Choroid plexus epithelial cell (primary cell): ENCODE data around the gene TDRD10.

Source experiments
- DNase-seq: peaks from one replicate; pipeline ENCODE4 v3.0.0-alpha.2; 2010; ENCODE audit warnings: low read depth
- H3K4me3 ChIP-seq: 2 replicates; pipeline ENCODE4 v1.5.1; 2011; ENCODE audit warnings: low read depth, mild to moderate bottlenecking, control low read depth, low read length, moderate library complexity
- TF ChIP-seq, protein P1 (sequence below): conservative IDR thresholded peaks from 2 replicates; pipeline ENCODE4 v1.5.1; 2011; ENCODE audit warnings: low read depth, mild to moderate bottlenecking, control low read depth, inconsistent platforms, low read length, moderate library complexity

TDRD10 gene

DNA sequence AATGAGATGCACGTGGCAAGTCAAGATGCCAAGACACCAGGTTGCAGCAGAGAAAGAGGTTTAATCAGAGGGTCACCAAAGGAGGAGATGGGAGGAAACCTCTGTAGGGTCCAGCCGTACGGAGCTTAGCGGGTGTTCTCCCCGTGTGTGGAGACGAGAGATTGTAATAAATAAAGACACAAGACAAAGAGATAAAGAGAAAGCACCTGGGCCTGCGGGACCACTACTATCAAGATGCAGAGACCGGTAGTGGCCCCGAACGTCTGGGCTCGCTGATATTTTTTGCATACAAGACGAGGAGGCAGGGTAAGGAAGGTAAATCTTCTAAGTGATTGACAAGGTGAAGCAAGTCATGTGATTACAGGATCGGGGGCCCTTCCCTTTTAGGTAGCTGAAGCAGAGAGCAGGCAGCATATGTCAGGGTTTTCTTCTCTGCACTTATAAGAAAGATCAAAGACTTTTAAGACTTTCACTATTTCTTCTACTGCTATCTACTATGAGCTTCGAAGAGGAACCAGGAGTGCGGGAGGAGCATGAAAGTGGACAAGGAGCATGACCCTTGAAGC lies 41.2 kb upstream of the TDRD10 start:
- no peak overlapping the region for H3K4me3 ChIP-seq
- TF ChIP-seq, protein P1, sequence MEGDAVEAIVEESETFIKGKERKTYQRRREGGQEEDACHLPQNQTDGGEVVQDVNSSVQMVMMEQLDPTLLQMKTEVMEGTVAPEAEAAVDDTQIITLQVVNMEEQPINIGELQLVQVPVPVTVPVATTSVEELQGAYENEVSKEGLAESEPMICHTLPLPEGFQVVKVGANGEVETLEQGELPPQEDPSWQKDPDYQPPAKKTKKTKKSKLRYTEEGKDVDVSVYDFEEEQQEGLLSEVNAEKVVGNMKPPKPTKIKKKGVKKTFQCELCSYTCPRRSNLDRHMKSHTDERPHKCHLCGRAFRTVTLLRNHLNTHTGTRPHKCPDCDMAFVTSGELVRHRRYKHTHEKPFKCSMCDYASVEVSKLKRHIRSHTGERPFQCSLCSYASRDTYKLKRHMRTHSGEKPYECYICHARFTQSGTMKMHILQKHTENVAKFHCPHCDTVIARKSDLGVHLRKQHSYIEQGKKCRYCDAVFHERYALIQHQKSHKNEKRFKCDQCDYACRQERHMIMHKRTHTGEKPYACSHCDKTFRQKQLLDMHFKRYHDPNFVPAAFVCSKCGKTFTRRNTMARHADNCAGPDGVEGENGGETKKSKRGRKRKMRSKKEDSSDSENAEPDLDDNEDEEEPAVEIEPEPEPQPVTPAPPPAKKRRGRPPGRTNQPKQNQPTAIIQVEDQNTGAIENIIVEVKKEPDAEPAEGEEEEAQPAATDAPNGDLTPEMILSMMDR = no peak
- no peak for DNase-seq

DNA sequence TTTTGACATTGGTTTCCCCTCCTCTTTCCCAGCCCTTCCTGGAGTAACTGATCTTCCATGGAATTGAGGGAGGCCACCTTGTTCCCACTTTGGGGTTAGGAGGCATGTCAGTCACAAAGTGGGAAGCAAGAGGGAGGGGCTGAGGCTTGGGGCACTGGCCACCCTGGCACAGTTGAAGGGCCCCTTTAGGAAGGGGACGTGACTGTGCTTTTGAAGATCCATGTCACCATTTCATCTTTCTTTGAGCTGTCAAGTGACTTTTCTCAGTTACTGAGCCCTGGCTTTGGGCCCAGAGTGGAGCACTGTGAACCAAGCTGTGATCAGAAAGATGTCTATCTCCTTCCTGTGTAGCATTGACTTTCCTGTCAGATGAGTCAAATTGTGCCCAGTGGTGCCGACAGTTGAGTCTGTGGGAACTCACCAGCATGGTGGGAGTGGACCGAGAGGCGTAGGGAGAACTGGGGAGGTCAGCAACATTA lies 38.5 kb upstream of the TDRD10 start:
- peak; percentile 45 for DNase-seq
- H3K4me3 ChIP-seq = no peak overlapping the region
- TF ChIP-seq, protein P1 = no peak

DNA sequence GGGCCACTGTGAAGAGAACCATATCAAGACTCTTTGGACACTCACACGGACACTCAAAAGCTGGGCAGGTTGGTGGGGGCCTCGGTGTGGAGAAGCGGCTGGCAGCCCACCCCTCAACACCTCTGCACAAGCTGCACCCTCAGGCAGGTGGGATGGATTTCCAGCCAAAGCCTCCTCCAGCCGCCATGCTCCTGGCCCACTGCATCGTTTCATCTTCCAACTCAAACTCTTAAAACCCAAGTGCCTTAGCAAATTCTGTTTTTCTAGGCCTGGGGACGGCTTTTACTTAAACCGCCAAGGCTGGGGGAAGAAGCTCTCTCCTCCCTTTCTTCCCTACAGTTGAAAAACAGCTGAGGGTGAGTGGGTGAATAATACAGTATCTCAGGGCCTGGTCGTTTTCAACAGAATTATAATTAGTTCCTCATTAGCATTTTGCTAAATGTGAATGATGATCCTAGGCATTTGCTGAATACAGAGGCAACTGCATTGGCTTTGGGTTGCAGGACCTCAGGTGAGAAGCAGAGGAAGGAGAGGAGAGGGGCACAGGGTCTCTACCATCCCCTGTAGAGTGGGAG lies 36.3 kb upstream of the TDRD10 start:
- TF ChIP-seq, protein P1 = no peak
- DNase-seq = no peak
- H3K4me3 ChIP-seq = no peak overlapping the region

DNA sequence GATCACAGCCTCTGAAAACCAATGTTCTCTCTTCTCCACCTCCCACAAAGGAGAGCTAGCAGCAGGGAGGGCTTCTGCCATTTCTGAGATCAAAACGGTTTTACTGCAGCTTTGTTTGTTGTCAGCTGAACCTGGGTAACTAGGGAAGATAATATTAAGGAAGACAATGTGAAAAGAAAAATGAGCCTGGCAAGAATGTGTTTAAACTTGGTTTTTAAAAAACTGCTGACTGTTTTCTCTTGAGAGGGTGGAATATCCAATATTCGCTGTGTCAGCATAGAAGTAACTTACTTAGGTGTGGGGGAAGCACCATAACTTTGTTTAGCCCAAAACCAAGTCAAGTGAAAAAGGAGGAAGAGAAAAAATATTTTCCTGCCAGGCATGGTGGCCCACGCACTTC lies 35.8 kb upstream of the TDRD10 start:
- DNase-seq = peak; percentile 12
- TF ChIP-seq, protein P1 = no peak
- no peak overlapping the region for H3K4me3 ChIP-seq

DNA sequence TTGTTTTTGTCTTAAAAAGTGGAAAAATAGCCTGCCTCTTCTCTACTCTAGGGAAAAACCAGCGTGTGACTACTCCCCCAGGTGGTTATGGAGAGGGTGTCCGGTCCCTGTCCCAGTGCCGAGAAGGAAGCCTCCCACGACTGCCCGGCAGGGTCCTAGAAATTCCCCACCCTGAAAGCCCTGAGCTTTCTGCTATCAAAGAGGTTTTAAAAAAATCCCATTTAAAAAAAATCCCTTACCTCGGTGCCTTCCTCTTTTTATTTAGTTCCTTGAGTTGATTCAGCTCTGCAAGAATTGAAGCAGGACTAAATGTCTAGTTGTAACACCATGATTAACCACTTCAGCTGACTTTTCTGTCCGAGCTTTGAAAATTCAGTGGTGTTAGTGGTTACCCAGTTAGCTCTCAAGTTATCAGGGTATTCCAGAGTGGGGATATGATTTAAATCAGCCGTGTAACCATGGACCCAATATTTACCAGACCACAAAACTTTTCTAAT lies 35.0 kb upstream of the TDRD10 start:
- H3K4me3 ChIP-seq = no peak overlapping the region
- TF ChIP-seq, protein P1 = peak; percentile 55
- peak; percentile 37 for DNase-seq

DNA sequence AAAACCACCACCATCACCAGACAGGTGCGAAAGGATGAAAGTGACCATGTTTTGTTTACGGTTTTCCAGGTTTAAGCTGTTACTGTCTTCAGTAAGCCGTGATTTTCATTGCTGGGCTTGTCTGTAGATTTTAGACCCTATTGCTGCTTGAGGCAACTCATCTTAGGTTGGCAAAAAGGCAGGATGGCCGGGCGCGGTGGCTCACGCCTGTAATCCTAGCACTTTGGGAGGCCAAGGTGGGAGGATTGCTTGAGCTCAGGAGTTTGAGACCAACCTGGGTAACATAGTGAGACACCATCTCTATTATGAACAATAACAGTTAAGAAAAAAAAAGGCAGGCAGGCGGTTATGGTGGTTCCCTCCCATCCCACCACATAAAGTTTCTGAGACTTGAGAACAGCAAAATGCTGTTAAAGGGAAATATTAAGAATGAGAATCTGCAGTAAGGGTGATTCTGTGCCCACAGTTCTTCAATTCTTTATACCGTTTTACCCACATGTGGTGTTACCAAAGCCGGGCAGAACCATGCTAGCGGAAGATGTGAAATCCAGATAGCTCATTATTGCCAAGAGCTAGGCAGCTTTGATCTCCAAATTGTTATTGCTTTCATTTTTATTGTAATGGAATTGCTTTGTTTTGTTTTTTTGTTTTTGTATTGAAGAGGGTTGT lies 34.5 kb upstream of the TDRD10 start:
- DNase-seq = no peak
- TF ChIP-seq, protein P1 = no peak

More for the DNA sequence above, 34.5 kb upstream of the TDRD10 start:
- no peak overlapping the region for H3K4me3 ChIP-seq
